HFF-Myc (cell line): ENCODE results near the gene SLC9A8.

Experiments used
- DNase-seq: peaks from one replicate; pipeline ENCODE4 v3.0.0-alpha.2; 2011; ENCODE audit warnings: low read depth; ENCODE audit errors: extremely low read depth
- H3K4me3 ChIP-seq: replicated peaks from 2 replicates; pipeline ENCODE4 v1.5.1; 2011; ENCODE audit warnings: low read depth, mild to moderate bottlenecking, control low read depth, low read length
- TF ChIP-seq, protein P1 (sequence below): IDR thresholded peaks from 2 replicates; pipeline ENCODE4 v1.5.1; 2012; ENCODE audit warnings: mild to moderate bottlenecking, low read depth, low read length, control low read depth; ENCODE audit errors: missing control alignments

SLC9A8 gene

DNA sequence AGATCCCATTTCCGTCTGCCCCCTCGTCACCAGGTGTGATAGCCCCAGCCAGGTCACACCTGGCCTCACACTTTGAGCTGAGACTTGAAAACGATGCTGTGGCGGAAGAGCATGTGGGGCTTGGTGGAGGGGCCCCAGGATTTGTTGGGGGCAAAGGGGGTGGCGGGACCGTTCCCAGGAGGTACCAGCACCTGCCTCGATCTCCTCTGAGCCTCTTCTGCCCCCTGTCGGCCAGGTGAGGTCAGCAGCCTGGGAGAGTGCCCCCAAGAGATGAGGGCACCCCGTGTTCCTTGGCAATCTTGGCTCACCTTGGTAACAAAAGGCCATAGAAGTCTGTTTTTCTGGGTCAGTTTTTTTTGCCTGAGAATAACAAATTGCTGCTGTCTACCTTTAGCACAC lies 77.3 kb downstream of the SLC9A8 start:
- no peak overlapping the region for H3K4me3 ChIP-seq
- TF ChIP-seq, protein P1, sequence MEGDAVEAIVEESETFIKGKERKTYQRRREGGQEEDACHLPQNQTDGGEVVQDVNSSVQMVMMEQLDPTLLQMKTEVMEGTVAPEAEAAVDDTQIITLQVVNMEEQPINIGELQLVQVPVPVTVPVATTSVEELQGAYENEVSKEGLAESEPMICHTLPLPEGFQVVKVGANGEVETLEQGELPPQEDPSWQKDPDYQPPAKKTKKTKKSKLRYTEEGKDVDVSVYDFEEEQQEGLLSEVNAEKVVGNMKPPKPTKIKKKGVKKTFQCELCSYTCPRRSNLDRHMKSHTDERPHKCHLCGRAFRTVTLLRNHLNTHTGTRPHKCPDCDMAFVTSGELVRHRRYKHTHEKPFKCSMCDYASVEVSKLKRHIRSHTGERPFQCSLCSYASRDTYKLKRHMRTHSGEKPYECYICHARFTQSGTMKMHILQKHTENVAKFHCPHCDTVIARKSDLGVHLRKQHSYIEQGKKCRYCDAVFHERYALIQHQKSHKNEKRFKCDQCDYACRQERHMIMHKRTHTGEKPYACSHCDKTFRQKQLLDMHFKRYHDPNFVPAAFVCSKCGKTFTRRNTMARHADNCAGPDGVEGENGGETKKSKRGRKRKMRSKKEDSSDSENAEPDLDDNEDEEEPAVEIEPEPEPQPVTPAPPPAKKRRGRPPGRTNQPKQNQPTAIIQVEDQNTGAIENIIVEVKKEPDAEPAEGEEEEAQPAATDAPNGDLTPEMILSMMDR, result no peak
- no peak for DNase-seq

DNA sequence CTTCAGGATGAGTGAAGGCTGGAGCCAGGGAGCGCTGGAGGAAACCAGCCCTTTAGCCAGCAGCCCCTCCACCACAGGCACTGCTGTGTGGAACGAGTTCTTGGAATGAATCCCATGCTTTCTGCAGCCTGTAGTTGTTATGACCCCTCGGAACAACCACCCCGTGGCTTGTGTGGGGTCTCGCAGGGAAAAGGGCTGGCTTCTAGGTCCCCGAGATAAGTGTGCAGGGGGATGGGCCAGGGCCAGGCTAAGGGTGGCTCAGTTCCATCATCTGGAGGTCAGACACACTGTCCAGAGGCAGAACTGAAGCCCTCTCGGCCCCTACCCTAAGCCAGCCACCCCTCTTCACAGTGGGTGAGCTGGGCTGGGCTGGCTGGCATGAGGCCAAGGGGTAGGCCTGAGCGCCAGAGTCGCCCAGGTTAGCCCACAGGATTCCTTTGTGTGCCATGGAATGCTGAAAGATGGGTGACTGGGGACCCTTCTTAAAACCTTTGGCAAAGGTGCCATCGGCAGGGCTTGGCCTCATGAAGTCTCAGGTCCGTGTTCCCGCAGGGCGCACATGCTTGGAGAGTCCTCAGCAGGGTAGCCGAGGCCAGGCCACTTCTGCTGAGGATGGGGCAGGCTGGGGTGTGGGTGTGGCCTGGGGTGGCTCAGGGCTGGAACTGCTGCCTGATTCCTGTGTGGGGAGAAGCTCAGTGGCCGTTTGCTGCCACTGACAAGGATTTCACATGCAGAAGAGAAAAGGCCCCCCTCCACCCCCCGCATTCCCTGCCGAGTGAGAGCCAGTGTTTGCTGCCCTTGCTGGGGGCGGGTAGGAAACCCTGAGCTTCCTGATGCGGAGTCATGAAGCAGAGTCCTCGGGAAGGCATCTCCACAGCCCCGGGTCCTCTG lies 78.1 kb downstream of the SLC9A8 start:
- no peak for DNase-seq
- H3K4me3 ChIP-seq, result no peak overlapping the region
- TF ChIP-seq, protein P1, result no peak

DNA sequence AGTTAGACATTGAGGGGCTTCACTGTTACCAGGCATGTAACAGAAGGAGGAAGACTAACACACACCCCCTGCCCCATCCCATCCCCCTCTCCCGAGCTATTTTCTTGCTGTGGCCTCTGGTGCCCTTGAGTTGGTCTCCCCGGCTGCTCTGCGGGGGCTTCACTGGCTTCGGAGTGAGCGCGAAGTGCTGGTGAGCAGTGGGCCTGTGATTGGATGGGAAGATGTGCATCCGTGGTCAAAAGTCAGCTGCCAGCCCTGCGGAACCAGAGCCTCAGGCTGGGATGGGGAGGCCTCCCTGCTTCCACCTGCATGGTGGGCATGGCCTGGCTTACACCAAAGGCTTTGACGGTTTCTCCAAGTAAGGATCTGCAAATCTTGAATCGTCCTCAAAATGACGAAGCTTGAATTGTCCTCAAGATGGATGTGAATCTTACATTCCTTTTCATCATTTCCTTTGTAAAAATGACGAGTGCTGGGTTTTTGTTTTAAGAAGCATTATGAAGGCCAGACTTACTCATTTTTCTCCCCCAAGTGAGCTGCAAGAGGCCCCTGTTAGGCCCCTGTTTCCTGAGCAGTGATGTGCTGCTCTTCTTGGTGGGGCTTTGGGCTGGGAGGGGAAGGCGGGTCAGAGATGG lies 79.0 kb downstream of the SLC9A8 start:
- TF ChIP-seq, protein P1, result no peak
- no peak overlapping the region for H3K4me3 ChIP-seq
- no peak for DNase-seq

DNA sequence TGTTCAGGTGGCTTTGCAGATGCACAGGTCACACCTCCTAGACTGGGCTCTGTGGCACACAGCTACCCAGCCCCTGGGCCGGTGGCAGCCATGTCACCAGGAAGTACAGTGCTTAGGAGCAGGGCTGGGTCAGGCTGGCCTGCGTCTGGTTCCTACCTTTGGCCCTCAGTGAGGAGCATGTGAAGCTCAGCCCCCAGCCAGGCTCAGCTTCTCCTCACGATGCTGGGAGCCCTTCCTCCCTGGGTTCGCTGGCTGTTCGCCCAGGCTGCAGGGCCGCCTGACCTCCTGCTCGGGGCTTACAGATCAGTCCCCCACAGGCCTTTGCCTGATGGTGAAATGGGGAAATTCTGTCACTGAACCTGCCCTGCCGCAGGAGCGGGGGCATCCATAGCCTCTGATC lies 79.6 kb downstream of the SLC9A8 start:
- no peak for DNase-seq
- TF ChIP-seq, protein P1, result no peak
- H3K4me3 ChIP-seq, result no peak overlapping the region

DNA sequence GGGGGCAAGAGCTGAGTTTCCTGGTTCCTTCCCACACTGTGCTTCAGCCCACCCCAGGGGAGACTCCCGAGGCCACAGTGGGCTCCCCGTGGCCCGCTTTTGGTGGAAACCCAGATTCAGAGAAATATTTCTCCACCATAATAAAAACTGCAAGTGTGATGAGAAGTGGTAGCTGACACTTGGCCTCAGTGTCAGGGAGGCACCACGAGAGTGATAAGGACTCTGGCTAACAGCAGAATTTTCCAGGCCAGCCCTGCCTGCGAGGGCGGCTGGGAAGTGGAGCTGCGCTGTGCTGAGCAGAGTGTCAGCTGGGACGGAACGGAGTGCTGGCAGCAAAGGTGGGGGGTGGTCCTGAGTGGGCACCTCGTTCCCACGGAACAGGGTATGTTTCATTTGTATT lies 80.2 kb downstream of the SLC9A8 start:
- no peak overlapping the region for H3K4me3 ChIP-seq
- no peak for DNase-seq
- TF ChIP-seq, protein P1, result no peak

DNA sequence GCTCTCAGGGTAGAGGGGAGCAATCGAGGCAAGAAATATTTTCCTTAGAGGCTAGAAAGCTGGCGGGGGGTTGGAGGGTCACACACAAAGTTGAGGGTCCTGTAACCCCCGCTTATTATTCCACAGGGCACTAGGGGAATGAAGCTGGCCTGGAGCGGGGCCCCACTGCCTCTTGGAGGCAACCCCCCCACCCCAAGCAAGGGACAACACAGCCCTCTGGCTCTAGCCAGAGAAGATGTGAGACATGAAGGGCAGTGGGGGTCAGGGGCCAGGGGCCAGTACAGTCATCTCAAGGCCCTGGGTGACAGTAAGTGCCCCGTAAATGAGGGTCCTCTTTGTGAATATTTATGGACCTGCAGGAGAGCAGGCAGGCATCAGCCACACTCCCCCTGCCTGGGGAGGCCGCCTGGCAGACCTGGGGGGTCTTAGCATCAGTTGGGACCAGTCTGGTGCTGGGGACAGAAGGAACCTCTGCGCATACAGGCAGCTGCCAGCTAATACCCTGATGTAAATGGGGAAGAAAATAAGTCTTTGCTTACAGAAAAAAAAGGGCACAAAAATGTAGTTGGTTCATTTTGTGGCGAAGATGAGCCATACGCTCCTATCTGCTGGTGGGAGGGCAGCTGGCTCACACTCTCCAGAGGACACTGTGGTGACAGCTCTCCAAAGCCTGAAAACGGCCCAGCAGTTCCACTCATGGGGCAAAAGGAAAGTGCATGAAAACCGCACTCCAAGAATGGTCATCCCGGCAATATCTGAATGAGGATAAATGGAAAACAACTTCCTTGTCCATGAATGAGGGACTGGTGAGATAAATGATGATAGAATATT lies 80.8 kb downstream of the SLC9A8 start:
- TF ChIP-seq, protein P1, result no peak
- no peak for DNase-seq
- H3K4me3 ChIP-seq, result no peak overlapping the region
